ENCODE results near the gene PJA2.

DNA sequence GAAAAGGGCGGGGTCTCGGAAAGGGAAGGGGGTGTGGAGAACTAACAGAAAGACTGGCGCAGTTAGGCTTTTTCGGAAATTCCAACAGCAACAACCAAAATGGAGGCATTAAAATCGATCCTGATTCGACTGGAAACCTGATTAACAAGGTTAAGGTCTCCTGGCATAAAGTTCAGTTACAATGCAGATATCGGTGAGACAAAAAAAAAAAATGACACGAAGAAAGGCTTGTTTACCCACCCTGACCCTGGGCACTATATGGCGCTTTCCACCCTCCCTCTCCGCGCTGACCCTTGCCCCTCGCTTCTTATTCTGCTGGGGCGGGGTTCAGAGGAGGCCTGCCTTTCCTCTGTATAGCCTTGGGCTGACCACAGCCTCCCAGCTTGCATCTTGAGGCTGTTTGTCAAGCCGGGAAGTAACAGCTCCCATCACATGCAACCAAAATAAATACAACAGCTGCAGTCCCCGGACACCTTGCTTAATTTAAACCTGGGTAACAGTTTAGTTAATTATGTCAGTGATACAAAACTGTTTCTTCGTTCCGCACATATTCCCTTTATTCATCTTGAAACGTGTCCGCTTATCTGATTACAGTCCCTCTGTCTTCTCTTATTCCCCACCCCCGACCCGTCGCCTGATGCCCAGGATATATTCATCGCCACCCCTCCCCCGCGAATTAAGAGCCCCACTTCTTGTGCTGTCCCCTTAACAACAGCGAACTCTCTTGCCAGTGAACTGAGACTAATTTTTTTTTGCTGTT, 795 bp upstream of the PJA2 start:
- no peak for TF ChIP-seq POLR2A (IDR thresholded peaks at IDR 0.05)
- TF ChIP-seq, protein P1, sequence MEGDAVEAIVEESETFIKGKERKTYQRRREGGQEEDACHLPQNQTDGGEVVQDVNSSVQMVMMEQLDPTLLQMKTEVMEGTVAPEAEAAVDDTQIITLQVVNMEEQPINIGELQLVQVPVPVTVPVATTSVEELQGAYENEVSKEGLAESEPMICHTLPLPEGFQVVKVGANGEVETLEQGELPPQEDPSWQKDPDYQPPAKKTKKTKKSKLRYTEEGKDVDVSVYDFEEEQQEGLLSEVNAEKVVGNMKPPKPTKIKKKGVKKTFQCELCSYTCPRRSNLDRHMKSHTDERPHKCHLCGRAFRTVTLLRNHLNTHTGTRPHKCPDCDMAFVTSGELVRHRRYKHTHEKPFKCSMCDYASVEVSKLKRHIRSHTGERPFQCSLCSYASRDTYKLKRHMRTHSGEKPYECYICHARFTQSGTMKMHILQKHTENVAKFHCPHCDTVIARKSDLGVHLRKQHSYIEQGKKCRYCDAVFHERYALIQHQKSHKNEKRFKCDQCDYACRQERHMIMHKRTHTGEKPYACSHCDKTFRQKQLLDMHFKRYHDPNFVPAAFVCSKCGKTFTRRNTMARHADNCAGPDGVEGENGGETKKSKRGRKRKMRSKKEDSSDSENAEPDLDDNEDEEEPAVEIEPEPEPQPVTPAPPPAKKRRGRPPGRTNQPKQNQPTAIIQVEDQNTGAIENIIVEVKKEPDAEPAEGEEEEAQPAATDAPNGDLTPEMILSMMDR (IDR thresholded peaks at IDR 0.05), result peak in 2 of 6 experiments; percentile 12 to 39
